CD4-positive, alpha-beta T cell (primary cell): Measurements from ENCODE around the gene AKT2. TPM values are rescaled to one million over a fixed set of nuclear protein-coding genes. Genes with fewer than 3 reads are reported as not detected.

Source experiments
- ATAC-seq: fragments of 200-7000 bp; cut with Tn5 transposase; one replicate; pipeline ENCODE4 v1.10.0; 2022; ENCODE audit warnings: mild to moderate bottlenecking; ENCODE audit not compliant: poor library complexity
- CTCF ChIA-PET: fragments of 350-600 bp; sonication (Branson Sonifier 250); formaldehyde crosslinking; loops from one replicate; lab custom pipeline; 2021; ENCODE audit warnings: antibody characterized with exemption, inconsistent platforms; lab: Charles Lee
- POLR2A ChIA-PET: fragments of 350-600 bp; sonication (Branson Sonifier 250); formaldehyde crosslinking; loops from one replicate; lab custom pipeline; 2021; ENCODE audit warnings: antibody characterized with exemption, inconsistent platforms; lab: Charles Lee
- DNase-seq, 14 experiments: peaks; one replicate each; pipeline ENCODE4 v3.0.0-alpha.2; 2013 to 2020; ENCODE audit warnings: mixed read lengths in 2 of 14
- H3K27ac ChIP-seq, 2 donors: one replicate each; pipeline versions ENCODE4 v1.5.1 to v1.7.0; 2013; ENCODE audit warnings: low read length in 2 of 2, low read depth in 1 of 2, mild to moderate bottlenecking in 1 of 2
- H3K27me3 ChIP-seq, 2 experiments: 1 replicate in 1 of 2; 2 replicates in 1 of 2; pipeline versions ENCODE4 v1.6.1 to v1.7.0; 2013; ENCODE audit warnings: low read length in 2 of 2, control low read depth in 1 of 2, mild to moderate bottlenecking in 1 of 2, moderate library complexity in 1 of 2; ENCODE audit not compliant: insufficient read depth in 2 of 2, control insufficient read depth in 1 of 2
- H3K36me3 ChIP-seq: one replicate; pipeline ENCODE4 v1.6.1; 2013; ENCODE audit warnings: low read length, control low read depth; ENCODE audit not compliant: insufficient read depth
- H3K4me1 ChIP-seq: one replicate; pipeline ENCODE4 v1.6.1; 2013; ENCODE audit warnings: low read length, control low read depth; ENCODE audit not compliant: insufficient read depth
- H3K4me3 ChIP-seq: one replicate; pipeline ENCODE4 v1.5.1; 2013; ENCODE audit warnings: mild to moderate bottlenecking, low read length, moderate library complexity
- H3K9me3 ChIP-seq, 2 experiments: 1 replicate in 1 of 2; 2 replicates in 1 of 2; pipeline versions ENCODE4 v1.6.1 to v1.7.0; 2013; ENCODE audit warnings: low read length in 2 of 2, mild to moderate bottlenecking in 2 of 2, control low read depth in 1 of 2, moderate library complexity in 1 of 2; ENCODE audit not compliant: control insufficient read depth in 1 of 2, insufficient read depth in 1 of 2
- H3K27ac Mint-ChIP-seq: one replicate; pipeline ENCODE4 v1.8.0; 2020; ENCODE audit warnings: mixed read lengths
- H3K27me3 Mint-ChIP-seq: one replicate; pipeline ENCODE4 v1.8.0; 2021; ENCODE audit warnings: mixed read lengths
- H3K36me3 Mint-ChIP-seq: one replicate; pipeline ENCODE4 v1.8.0; 2021; ENCODE audit warnings: low read depth, mixed read lengths
- H3K4me1 Mint-ChIP-seq: one replicate; pipeline ENCODE4 v1.8.0; 2021; ENCODE audit warnings: low read depth, mixed read lengths
- H3K4me3 Mint-ChIP-seq: one replicate; pipeline ENCODE4 v1.8.0; 2020; ENCODE audit warnings: mild to moderate bottlenecking, mixed read lengths
- H3K9me3 Mint-ChIP-seq: one replicate; pipeline ENCODE4 v1.8.0; 2020; ENCODE audit warnings: mixed read lengths
- CTCF ChIP-seq: fragments of 200-600 bp; IDR thresholded peaks from one replicate; pipeline ENCODE4 v1.8.0; 2022; ENCODE audit warnings: antibody characterized with exemption, mild to moderate bottlenecking
- intact Hi-C, 2 experiments: fragments of 100-400 bp; cut with DNase I in 1 of 2; cut with micrococcal nuclease in 1 of 2; formaldehyde crosslinking; loops; one replicate each; pipeline versions ENCODE4 v1.15.1 to v1.9.0; 2023 to 2025; cut with DNase I, micrococcal nuclease
- total RNA-seq, 174 experiments: library from RNA in 2 of 174; stranded (reverse) in 2 of 174; gene quantifications; one replicate each; pipeline ENCODE4 v1.2.3 and lab custom pipeline; 2021 to 2026

The AKT2 gene
- total RNA-seq, 2 experiments from 2014 or later: 197 to 199 TPM

DNA sequence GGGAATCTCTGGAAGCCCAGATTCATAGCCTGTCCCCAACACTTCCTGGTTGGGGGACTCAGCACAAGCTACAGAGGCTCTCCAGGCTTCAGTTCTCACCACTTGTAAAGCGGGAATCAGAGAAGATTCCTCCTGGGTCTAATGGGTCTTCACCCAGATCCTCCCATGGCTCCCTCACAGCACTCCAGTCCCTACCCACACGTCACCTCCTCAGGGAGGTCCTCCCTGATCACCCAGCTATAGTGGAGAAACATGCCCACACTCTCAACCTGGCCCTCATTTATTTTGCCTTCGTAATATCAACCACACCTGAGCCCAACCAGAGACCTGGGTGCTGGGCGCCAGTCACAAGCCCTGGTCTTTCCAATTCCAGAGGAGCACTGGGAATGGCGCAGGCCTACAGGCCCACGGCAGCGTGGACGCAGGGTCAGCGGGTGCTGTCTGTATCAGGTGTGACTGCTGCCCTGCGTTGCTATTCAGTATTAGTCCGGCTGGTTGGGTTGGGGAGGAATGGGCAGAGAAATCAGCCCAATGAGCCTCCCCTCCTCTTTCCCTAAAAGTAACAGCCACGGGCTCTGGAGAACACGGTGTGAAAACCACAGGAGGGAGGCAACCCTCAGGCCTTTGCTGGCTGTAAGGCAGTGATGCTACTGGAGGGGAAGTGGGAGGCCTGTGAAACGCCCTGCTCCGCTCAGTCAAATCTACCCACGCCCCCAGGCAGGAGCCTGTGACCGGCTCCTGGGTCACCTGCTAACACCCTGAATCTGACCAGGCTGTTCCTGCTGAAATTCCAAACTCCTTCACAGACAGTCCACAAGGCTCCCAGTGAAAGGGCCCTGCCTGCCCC, 5.2 kb downstream of the AKT2 start:
- Mint-ChIP-seq H3K27me3 (no peaks in the 10 kb centered on the region), H3K4me3 (peak overlapping the region; percentile 51), H3K9me3 (no peaks in the 10 kb centered on the region), H3K36me3 (peaks cover 30% of the 10 kb centered on the region), H3K4me1 (peaks cover 73% of the 10 kb centered on the region), H3K27ac (peak overlapping the region; percentile 44)
- peaks cover 8% of the 10 kb centered on the region for H3K36me3 ChIP-seq
- no peak overlapping the region for H3K27ac ChIP-seq
- H3K4me3 ChIP-seq: no peak overlapping the region
- peaks cover 85% of the 10 kb centered on the region for H3K4me1 ChIP-seq
- CTCF ChIA-PET: no interaction called here
- ATAC-seq: no peak
- no peaks in the 10 kb centered on the region for H3K9me3 ChIP-seq
- intact Hi-C loops: loop anchor here (5.0 to 10.0 kb wide), 4 partner anchors 122 to 935 kb away; partner anchors contain the start of genes SAMD4B (in 1 of the 2) and SERTAD3 (in 1 of the 2)
- H3K27me3 ChIP-seq: no peaks in the 10 kb centered on the region
- POLR2A ChIA-PET: interaction anchor here (0.7 kb wide), 1 partner anchor 835 kb away, joined by 3 read pairs; the partner anchor contains the start of gene SUPT5H
- DNase-seq: peak in 1 of 14 experiments; percentile 22
- no peak for TF ChIP-seq CTCF

- Mint-ChIP-seq H3K9me3 (no peaks in the 10 kb centered on the region), H3K4me1 (peaks cover 76% of the 10 kb centered on the region), H3K36me3 (peaks cover 24% of the 10 kb centered on the region), H3K4me3 (no peak overlapping the region), H3K27me3 (no peaks in the 10 kb centered on the region), H3K27ac (peak overlapping the region; percentile 44)
- ChIA-PET CTCF (no interaction called here), POLR2A (interaction anchor here (0.7 kb wide), 1 partner anchor 834 kb away, joined by 3 read pairs; the partner anchor contains the start of gene SUPT5H)
- Histone ChIP-seq H3K4me3 (no peak overlapping the region), H3K4me1 (peaks cover 89% of the 10 kb centered on the region), H3K27ac (no peak overlapping the region), H3K9me3 (no peaks in the 10 kb centered on the region), H3K36me3 (peaks cover 8% of the 10 kb centered on the region), H3K27me3 (no peaks in the 10 kb centered on the region)
- no peak for TF ChIP-seq CTCF
- no peak for ATAC-seq
- intact Hi-C loops: no loop called here
- no peak for DNase-seq
Observed at GRCh38 chr19:40279120-40279551, 6.0 kb downstream of the AKT2 start.

DNA sequence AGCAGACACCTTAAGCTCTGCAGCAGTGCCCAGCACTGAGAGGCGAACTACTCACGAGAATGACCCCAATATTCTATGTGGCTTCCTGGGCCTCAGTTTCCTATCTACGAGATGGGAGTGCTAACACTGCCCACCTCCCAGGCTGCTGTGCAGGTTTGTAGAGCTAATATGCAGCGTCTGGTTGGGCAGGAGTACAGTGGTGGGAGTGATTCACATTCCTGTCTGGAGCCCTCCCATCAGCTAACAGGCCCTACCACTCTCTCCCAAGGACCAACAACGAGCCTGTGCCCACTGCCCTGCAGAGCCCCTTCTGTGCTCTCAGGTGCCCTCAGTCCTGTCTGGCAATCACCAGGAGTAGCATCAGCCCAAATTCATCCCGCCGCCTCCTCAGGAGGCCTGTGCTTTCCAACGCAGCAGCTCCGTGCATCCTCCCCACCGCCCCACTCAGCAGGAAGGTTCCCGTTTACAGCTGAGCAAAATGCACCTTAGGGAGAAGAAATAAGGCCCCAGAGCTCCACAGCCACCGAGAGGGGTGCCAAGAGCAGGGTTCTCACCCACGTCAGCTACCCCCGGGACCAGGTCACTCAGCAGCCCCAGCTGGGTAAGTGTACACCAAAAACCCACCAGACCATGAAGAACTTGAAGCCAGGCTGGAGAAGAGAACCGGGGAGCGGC, 6.6 kb downstream of the AKT2 start:
- peaks cover 8% of the 10 kb centered on the region for H3K36me3 ChIP-seq
- no peak for ATAC-seq
- peaks cover 89% of the 10 kb centered on the region for H3K4me1 ChIP-seq
- intact Hi-C loops: no loop called here
- no peak overlapping the region for H3K27ac ChIP-seq
- Mint-ChIP-seq H3K4me3 (no peak overlapping the region), H3K27me3 (no peaks in the 10 kb centered on the region), H3K27ac (peak overlapping the region; percentile 65), H3K36me3 (peaks cover 24% of the 10 kb centered on the region), H3K4me1 (peaks cover 81% of the 10 kb centered on the region), H3K9me3 (no peaks in the 10 kb centered on the region)
- ChIA-PET CTCF (no interaction called here), POLR2A (no interaction called here)
- H3K9me3 ChIP-seq: no peaks in the 10 kb centered on the region
- TF ChIP-seq CTCF: no peak
- no peaks in the 10 kb centered on the region for H3K27me3 ChIP-seq
- H3K4me3 ChIP-seq: no peak overlapping the region
- DNase-seq: no peak
